IMR-90 (cell line): ENCODE results near the gene PAAF1. TPM values are rescaled to one million over a fixed set of nuclear protein-coding genes. Genes with fewer than 3 reads are reported as not detected.
A peak's percentile ranks its signal among the peaks of the same experiment; 100 is the strongest.

ENCODE experiments used
- ATAC-seq: fragments of 200-7000 bp; cut with Tn5 transposase; 2 replicates; pipeline ENCODE4 v1.9.1; 2020; ENCODE audit warnings: low read depth, mild to moderate bottlenecking, moderate library complexity
- BruUV-seq: library from RNA; stranded (reverse); fragments of 400-500 nt; replicated peaks from 2 replicates; lab custom pipeline; 2021; lab: Mats Ljungman, UMichigan
- CTCF ChIA-PET: fragments of 300-600 bp; formaldehyde crosslinking; extraction: SDS; loops from one replicate; lab custom pipeline; 2021; ENCODE audit warnings: antibody characterized with exemption; lab: Yijun Ruan, JAX
- POLR2A ChIA-PET: fragments of 300-600 bp; sonication (Branson Sonifier 250); formaldehyde crosslinking; loops from one replicate; lab custom pipeline; 2022; ENCODE audit warnings: antibody characterized with exemption; ENCODE audit not compliant: unreplicated experiment; lab: Charles Lee
- DNase-seq: peaks from one replicate; pipeline ENCODE4 v3.0.0; 2013
- H2AFZ ChIP-seq: replicated peaks from 2 replicates; pipeline ENCODE3; 2013; ENCODE audit warnings: low read length, mild to moderate bottlenecking; ENCODE audit not compliant: poor library complexity
- H2AK5ac ChIP-seq: 2 replicates; pipeline ENCODE4 v1.6.1; 2013; ENCODE audit warnings: low read depth, low read length, inconsistent platforms
- H2AK9ac ChIP-seq: replicated peaks from 2 replicates; pipeline ENCODE3; 2013; ENCODE audit warnings: mild to moderate bottlenecking, low read depth, low read length, moderate library complexity; ENCODE audit not compliant: poor library complexity
- H2BK120ac ChIP-seq: 2 replicates; pipeline ENCODE4 v1.6.1; 2013; ENCODE audit warnings: low read depth, low read length, inconsistent platforms
- H2BK15ac ChIP-seq: 3 replicates; pipeline ENCODE4 v1.6.1; 2013; ENCODE audit warnings: low read depth, low read length, inconsistent platforms
- H2BK20ac ChIP-seq: 2 replicates; pipeline ENCODE4 v1.6.1; 2013; ENCODE audit warnings: low read depth, mild to moderate bottlenecking, inconsistent platforms, low read length, moderate library complexity
- H2BK5ac ChIP-seq: 2 replicates; pipeline ENCODE4 v1.6.1; 2013; ENCODE audit warnings: mild to moderate bottlenecking, low read depth, low read length, inconsistent platforms; ENCODE audit not compliant: poor library complexity, severe bottlenecking
- H3K14ac ChIP-seq: replicated peaks from 2 replicates; pipeline ENCODE4 v1.6.1; 2013; ENCODE audit warnings: low read depth, low read length, inconsistent platforms
- H3K18ac ChIP-seq: 2 replicates; pipeline ENCODE4 v1.6.1; 2013; ENCODE audit warnings: low read depth, low read length, control low read depth
- H3K23ac ChIP-seq: 2 replicates; pipeline ENCODE4 v1.6.1; 2013; ENCODE audit warnings: low read depth, low read length, inconsistent platforms
- H3K27ac ChIP-seq: 2 replicates; pipeline ENCODE4 v1.5.1; 2013; ENCODE audit warnings: mild to moderate bottlenecking, control low read depth, low read length; ENCODE audit not compliant: insufficient read depth
- H3K27me3 ChIP-seq: 2 replicates; pipeline ENCODE4 v1.6.1; 2013; ENCODE audit warnings: low read length; ENCODE audit not compliant: control insufficient read depth, insufficient read depth
- H3K36me3 ChIP-seq: 2 replicates; pipeline ENCODE4 v1.6.1; 2013; ENCODE audit warnings: low read length, mixed read lengths; ENCODE audit not compliant: control insufficient read depth, insufficient read depth
- H3K4ac ChIP-seq: 2 replicates; pipeline ENCODE4 v1.6.1; 2013; ENCODE audit warnings: low read depth, low read length, inconsistent platforms
- H3K4me1 ChIP-seq: 2 replicates; pipeline ENCODE4 v1.6.1; 2013; ENCODE audit warnings: low read length, mixed read lengths; ENCODE audit not compliant: control insufficient read depth, insufficient read depth
- H3K4me2 ChIP-seq: 2 replicates; pipeline ENCODE4 v1.6.1; 2013; ENCODE audit warnings: low read depth, mild to moderate bottlenecking, control low read depth, low read length, moderate library complexity
- H3K4me3 ChIP-seq: 2 replicates; pipeline ENCODE4 v1.5.1; 2013; ENCODE audit warnings: low read depth, mild to moderate bottlenecking, control low read depth, low read length, moderate library complexity; ENCODE audit not compliant: insufficient read depth
- H3K56ac ChIP-seq: 2 replicates; pipeline ENCODE4 v1.6.1; 2013; ENCODE audit warnings: low read length, inconsistent platforms; ENCODE audit not compliant: insufficient read depth; ENCODE audit errors: extremely low read depth
- H3K79me1 ChIP-seq, 2 experiments: 2 replicates each; pipeline ENCODE4 v1.6.1; 2013; ENCODE audit warnings: low read length in 2 of 2, inconsistent platforms in 1 of 2, low read depth in 1 of 2
- H3K9ac ChIP-seq: 2 replicates; pipeline ENCODE4 v1.6.1; 2013; ENCODE audit warnings: low read depth, low read length, control low read depth
- H3K9me1 ChIP-seq: 2 replicates; pipeline ENCODE4 v1.6.1; 2013; ENCODE audit warnings: low read length, inconsistent platforms; ENCODE audit not compliant: insufficient read depth
- H3K9me3 ChIP-seq: 2 replicates; pipeline ENCODE4 v1.6.1; 2013; ENCODE audit warnings: low read length; ENCODE audit not compliant: control insufficient read depth, insufficient read depth
- H4K20me1 ChIP-seq: 2 replicates; pipeline ENCODE4 v1.6.1; 2013; ENCODE audit warnings: low read length, inconsistent platforms; ENCODE audit not compliant: insufficient read depth
- H4K5ac ChIP-seq: 2 replicates; pipeline ENCODE4 v1.6.1; 2013; ENCODE audit warnings: mild to moderate bottlenecking, low read depth, low read length, control low read depth
- H4K8ac ChIP-seq, 2 experiments: 2 replicates each; pipeline ENCODE4 v1.6.1; 2013; ENCODE audit warnings: low read depth in 2 of 2, low read length in 2 of 2, control low read depth in 1 of 2, inconsistent platforms in 1 of 2
- H4K91ac ChIP-seq: 2 replicates; pipeline ENCODE4 v1.6.1; 2013; ENCODE audit warnings: low read depth, low read length, inconsistent platforms; ENCODE audit not compliant: insufficient read depth
- CEBPB ChIP-seq: IDR thresholded peaks from 2 replicates; pipeline ENCODE4 v1.6.1; 2012; ENCODE audit warnings: low read depth, low read length, improper control_type of control experiment
- MAZ ChIP-seq: IDR thresholded peaks from 2 replicates; pipeline ENCODE4 v1.6.1; 2012; ENCODE audit warnings: low read depth, mild to moderate bottlenecking, low read length, improper control_type of control experiment, moderate library complexity, borderline replicate concordance
- POLR2A ChIP-seq: IDR thresholded peaks from 2 replicates; pipeline ENCODE4 v1.6.1; 2012; ENCODE audit warnings: mild to moderate bottlenecking, low read depth, low read length
- RCOR1 ChIP-seq: IDR thresholded peaks from 2 replicates; pipeline ENCODE4 v1.6.1; 2012; ENCODE audit warnings: mild to moderate bottlenecking, low read length, improper control_type of control experiment; ENCODE audit not compliant: insufficient replicate concordance
- USF2 ChIP-seq: fragments of 150-350 bp; IDR thresholded peaks from 2 replicates; pipeline ENCODE4 v1.6.1; 2017; ENCODE audit warnings: mild to moderate bottlenecking, antibody characterized with exemption, low read length, low read depth
- WGBS, 2 experiments: methylation state at CpG; one replicate each; pipeline versions ENCODE4 v1.1.5 to v1.1.7; 2013; ENCODE audit warnings: missing lambda C conversion rate in 2 of 2; ENCODE audit not compliant: insufficient read length in 1 of 2; ENCODE audit errors: extremely low coverage in 2 of 2; 5-methylcytosine and 5-hydroxymethylcytosine counted together
- dilution Hi-C: fragments of 300-500 bp; cut with HindIII; formaldehyde crosslinking; loops from one replicate; pipeline ENCODE4 v1.14.3; 2018; ENCODE audit warnings: low sequenced_read_pairs; ENCODE audit not compliant: unreplicated experiment
- in situ Hi-C: fragments of 300-500 bp; cut with MboI; formaldehyde crosslinking; loops from 3 replicates; pipeline ENCODE4 v1.14.3; 2019; ENCODE audit warnings: low sequenced_read_pairs, inconsistent platforms, mixed read lengths
- intact Hi-C: fragments of 100-400 bp; cut with micrococcal nuclease; formaldehyde crosslinking; loops from 2 replicates; pipeline ENCODE4 v1.10.0; 2022
- polyA plus RNA-seq, 3 experiments: library from polyadenylated mRNA; depleted of rRNA; stranded (reverse); fragments of >200 nt; gene quantifications; 2 replicates each; pipeline ENCODE4 v1.2.3, GENCODE V29; 2012; ENCODE audit warnings: low replicate concordance in 1 of 3
- total RNA-seq: library from RNA; depleted of rRNA; stranded (reverse); fragments of >200 nt; gene quantifications from 2 replicates; pipeline ENCODE4 v1.2.3, GENCODE V29; 2012
- TF ChIP-seq, protein P1 (sequence below): conservative IDR thresholded peaks from 2 replicates; pipeline ENCODE4 v1.5.1; 2012; ENCODE audit warnings: mild to moderate bottlenecking, low read depth, low read length, improper control_type of control experiment

Gene PAAF1
- total and polyA plus RNA-seq, 2 of the 4 experiments (the other 2 are of a cell fraction) = 15.1 to 16.4 TPM

- no TSS peak for BruUV-seq
- H2AK5ac ChIP-seq = no peak overlapping the region
- no peak overlapping the region for H3K23ac ChIP-seq
- H2AK9ac ChIP-seq = no peak overlapping the region
- no peak overlapping the region for H3K56ac ChIP-seq
- no peak overlapping the region for H3K4me2 ChIP-seq
- peak; percentile 81 for DNase-seq
- no peak overlapping the region for H3K27ac ChIP-seq
- no peak overlapping the region for H3K18ac ChIP-seq
- peak; percentile 95 for ATAC-seq
- no peak overlapping the region for H2BK15ac ChIP-seq
- intact Hi-C loops = no loop called here
- peaks cover 3 to 4% of the 10 kb centered on the region in 2 experiments; a peak in 2 of 4 replicates for H3K79me1 ChIP-seq
- H2BK120ac ChIP-seq = no peak overlapping the region
- TF ChIP-seq MAZ (no peak), USF2 (no peak), RCOR1 (no peak), CEBPB (peak; percentile 54; the same call in 1 of the 2 replicates), POLR2A (no peak)
- TF ChIP-seq, protein P1, sequence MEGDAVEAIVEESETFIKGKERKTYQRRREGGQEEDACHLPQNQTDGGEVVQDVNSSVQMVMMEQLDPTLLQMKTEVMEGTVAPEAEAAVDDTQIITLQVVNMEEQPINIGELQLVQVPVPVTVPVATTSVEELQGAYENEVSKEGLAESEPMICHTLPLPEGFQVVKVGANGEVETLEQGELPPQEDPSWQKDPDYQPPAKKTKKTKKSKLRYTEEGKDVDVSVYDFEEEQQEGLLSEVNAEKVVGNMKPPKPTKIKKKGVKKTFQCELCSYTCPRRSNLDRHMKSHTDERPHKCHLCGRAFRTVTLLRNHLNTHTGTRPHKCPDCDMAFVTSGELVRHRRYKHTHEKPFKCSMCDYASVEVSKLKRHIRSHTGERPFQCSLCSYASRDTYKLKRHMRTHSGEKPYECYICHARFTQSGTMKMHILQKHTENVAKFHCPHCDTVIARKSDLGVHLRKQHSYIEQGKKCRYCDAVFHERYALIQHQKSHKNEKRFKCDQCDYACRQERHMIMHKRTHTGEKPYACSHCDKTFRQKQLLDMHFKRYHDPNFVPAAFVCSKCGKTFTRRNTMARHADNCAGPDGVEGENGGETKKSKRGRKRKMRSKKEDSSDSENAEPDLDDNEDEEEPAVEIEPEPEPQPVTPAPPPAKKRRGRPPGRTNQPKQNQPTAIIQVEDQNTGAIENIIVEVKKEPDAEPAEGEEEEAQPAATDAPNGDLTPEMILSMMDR = no peak
- H3K9me1 ChIP-seq = peaks cover 7% of the 10 kb centered on the region; the same call in 1 of the 2 replicates
- no peak overlapping the region for H2BK20ac ChIP-seq
- H2BK5ac ChIP-seq = no peak overlapping the region
- H3K9me3 ChIP-seq = no peaks in the 10 kb centered on the region
- no peak overlapping the region for H4K91ac ChIP-seq
- dilution Hi-C loops = no loop called here
- POLR2A ChIA-PET = no interaction called here
- H4K20me1 ChIP-seq = 0 out of 2 replicates have a peak, but pooled peaks cover 3% of the 10 kb centered on the region
- H3K4ac ChIP-seq = no peak overlapping the region
- no peak overlapping the region for H3K9ac ChIP-seq
- no peak overlapping the region for H4K5ac ChIP-seq
- in situ Hi-C loops = no loop called here
- no peaks in the 10 kb centered on the region for H3K4me1 ChIP-seq
- H3K36me3 ChIP-seq = peaks cover 8% of the 10 kb centered on the region; the same call in 1 of the 2 replicates
- WGBS, 2 experiments = 88% methylated on average over 1 of the region's 5 CpGs; no CpG with 5 or more reads in 1 of the 2 experiments
- no peaks in the 10 kb centered on the region for H3K27me3 ChIP-seq
- no peak overlapping the region for H4K8ac ChIP-seq
- CTCF ChIA-PET = no interaction called here
- H3K4me3 ChIP-seq = no peak overlapping the region
- no peak overlapping the region for H2AFZ ChIP-seq
- no peak overlapping the region; the same call in 1 of the 2 replicates for H3K14ac ChIP-seq
Observed at GRCh38 chr11:73894725-73895335, 18.0 kb downstream of the PAAF1 start.
